Fibroblast of the aortic adventitia (primary cell): ENCODE measurements around the gene PAPLN. TPM values are rescaled to one million over a fixed set of nuclear protein-coding genes. Genes with fewer than 3 reads are reported as not detected.
A peak's percentile ranks its signal among the peaks of the same experiment; 100 is the strongest.

Experiments
- DNase-seq: peaks from one replicate; pipeline ENCODE4 v3.0.0-alpha.2; 2010; ENCODE audit warnings: low read depth
- H3K4me3 ChIP-seq: 2 replicates; pipeline ENCODE4 v1.5.1; 2011; ENCODE audit warnings: low read depth, mild to moderate bottlenecking, control low read depth, low read length, moderate library complexity
- CTCF ChIP-seq: IDR thresholded peaks from 2 replicates; pipeline ENCODE4 v1.5.1; 2011; ENCODE audit warnings: mild to moderate bottlenecking, low read length, control low read depth, inconsistent platforms; ENCODE audit not compliant: insufficient read depth
- total RNA-seq: library from RNA; depleted of rRNA; stranded (reverse); fragments of >200 nt; gene quantifications from 2 replicates; pipeline ENCODE4 v1.2.3, GENCODE V29; 2012; ENCODE audit warnings: low replicate concordance

Gene PAPLN
- total RNA-seq, 1 donor, result 3.0 TPM

- no peak for DNase-seq
- H3K4me3 ChIP-seq, result no peak overlapping the region
- TF ChIP-seq CTCF, result no peak
These were observed 33.8 kb upstream of the PAPLN start for GRCh38 chr14:73203527-73203926.

- no peak for DNase-seq
- TF ChIP-seq CTCF, result no peak
- no peak overlapping the region for H3K4me3 ChIP-seq
These were observed 29.7 kb upstream of the PAPLN start for GRCh38 chr14:73207615-73208014.

GRCh38 chr14:73208390-73208789 lies 28.9 kb upstream of the PAPLN start:
- TF ChIP-seq CTCF, result no peak
- no peak overlapping the region for H3K4me3 ChIP-seq
- DNase-seq, result no peak

GRCh38 chr14:73208846-73209245 lies 28.5 kb upstream of the PAPLN start:
- TF ChIP-seq CTCF, result no peak
- DNase-seq, result no peak
- no peak overlapping the region for H3K4me3 ChIP-seq

- DNase-seq, result peak; percentile 66
- TF ChIP-seq CTCF, result no peak
- H3K4me3 ChIP-seq, result no peak overlapping the region
These were observed 27.4 kb upstream of the PAPLN start for GRCh38 chr14:73209953-73210352.

- no peak for DNase-seq
- no peak overlapping the region for H3K4me3 ChIP-seq
- TF ChIP-seq CTCF, result no peak
These were observed 25.9 kb upstream of the PAPLN start for GRCh38 chr14:73211251-73212040.

- no peak overlapping the region for H3K4me3 ChIP-seq
- TF ChIP-seq CTCF, result no peak
- DNase-seq, result no peak
These were observed 21.3 kb upstream of the PAPLN start for GRCh38 chr14:73216030-73216429.
